Activated naive CD8-positive, alpha-beta T cell treated with anti-CD3 and anti-CD28 coated beads, Interleukin-2, amount 50 U/mL, for 16 hours (primary cell): ENCODE data around the gene GPR61.
A peak's percentile ranks its signal among the peaks of the same experiment; 100 is the strongest.

Source experiments
- DNase-seq: peaks from one replicate; pipeline ENCODE4 v3.0.0-alpha.2; 2020; ENCODE audit warnings: low read depth, low spot score

GPR61 gene

GRCh38 chr1:109539676-109540075 lies at the start of gene GPR61:
Gene GPR61 (plus strand): TSS chr1:109539872. CDS start chr1:109543023, 3,151 bp downstream.
- DNase-seq, result no peak

- DNase-seq, result peak; percentile 46
Measured at GRCh38 chr1:109490029-109490933, 49.4 kb upstream of the GPR61 start.

- no peak for DNase-seq
Measured at GRCh38 chr1:109490934-109491302, 48.8 kb upstream of the GPR61 start.

- no peak for DNase-seq
Measured at GRCh38 chr1:109491372-109491771, 48.3 kb upstream of the GPR61 start.

GRCh38 chr1:109492779-109493178 lies 46.9 kb upstream of the GPR61 start:
- no peak for DNase-seq

GRCh38 chr1:109493227-109493626 lies 46.4 kb upstream of the GPR61 start:
- no peak for DNase-seq

GRCh38 chr1:109493805-109494539 lies 45.7 kb upstream of the GPR61 start, which contains the start of gene CYB561D1:
Gene CYB561D1 (plus strand): TSS chr1:109494094. CDS start chr1:109494140, 46 bp downstream.
- peak; percentile 85 for DNase-seq

- no peak for DNase-seq
Measured at GRCh38 chr1:109495738-109496137, 43.9 kb upstream of the GPR61 start.

- no peak for DNase-seq
Measured at GRCh38 chr1:109497449-109498160, 42.1 kb upstream of the GPR61 start.

- no peak for DNase-seq
Measured at GRCh38 chr1:109498161-109498801, 41.4 kb upstream of the GPR61 start.

- no peak for DNase-seq
Measured at GRCh38 chr1:109499081-109499480, 40.6 kb upstream of the GPR61 start.

GRCh38 chr1:109499661-109500536 lies 39.8 kb upstream of the GPR61 start:
- no peak for DNase-seq

- no peak for DNase-seq
Measured at GRCh38 chr1:109500941-109501381, 38.7 kb upstream of the GPR61 start.

GRCh38 chr1:109501644-109502363 lies 37.9 kb upstream of the GPR61 start:
- DNase-seq, result no peak

GRCh38 chr1:109502364-109502851 lies 37.3 kb upstream of the GPR61 start:
- no peak for DNase-seq

- DNase-seq, result no peak
Measured at GRCh38 chr1:109503935-109504334, 35.7 kb upstream of the GPR61 start.

- DNase-seq, result no peak
Measured at GRCh38 chr1:109504974-109505373, 34.7 kb upstream of the GPR61 start.

- DNase-seq, result no peak
Measured at GRCh38 chr1:109508001-109508872, 31.4 kb upstream of the GPR61 start.

GRCh38 chr1:109508873-109509175 lies 30.8 kb upstream of the GPR61 start:
- no peak for DNase-seq
